Skin of body (tissue), 2 donors: ENCODE results near the gene KRTAP5-3. TPM values are rescaled to one million over a fixed set of nuclear protein-coding genes. Genes with fewer than 3 reads are reported as not detected.
"Not testable (repeated sequence)": the region's sequence is repeated elsewhere in the genome, so short reads cannot be mapped to it uniquely, and the experiment has no call there.

Source experiments
- DNase-seq: peaks from one replicate; lab custom pipeline; 2025; lab: John Stamatoyannopoulos, UW
- total RNA-seq: library from RNA; depleted of rRNA; stranded (reverse); fragments of >200 nt; gene quantifications from one replicate; pipeline ENCODE4 v1.2.3, GENCODE V29; 2014

The KRTAP5-3 gene
- total RNA-seq, 1 donor from 2014 or later: 1.3 TPM

GRCh38 chr11:1582909-1583308, 25.4 kb downstream of the KRTAP5-3 start:
- not testable (repeated sequence) for DNase-seq

- no peak for DNase-seq
Observed at GRCh38 chr11:1581976-1582375, 26.3 kb downstream of the KRTAP5-3 start.

GRCh38 chr11:1576825-1577224, 31.4 kb downstream of the KRTAP5-3 start:
- DNase-seq: no peak

GRCh38 chr11:1575756-1576155, 32.5 kb downstream of the KRTAP5-3 start:
- DNase-seq: not testable (repeated sequence)

- no peak for DNase-seq
Observed at GRCh38 chr11:1574933-1575242, 33.4 kb downstream of the KRTAP5-3 start.

- DNase-seq: no peak
Observed at GRCh38 chr11:1574238-1574932, 33.9 kb downstream of the KRTAP5-3 start.

GRCh38 chr11:1573903-1574237, 34.4 kb downstream of the KRTAP5-3 start:
- no peak for DNase-seq

- DNase-seq: no peak
Observed at GRCh38 chr11:1573077-1573902, 35.0 kb downstream of the KRTAP5-3 start.

GRCh38 chr11:1572197-1573076, 35.8 kb downstream of the KRTAP5-3 start, which contains the start of gene DUSP8:
Gene DUSP8, minus strand, starts transcription at chr11:1572271. Its CDS starts 6,445 bp downstream, at chr11:1565826.
- DNase-seq: peak; percentile 76

GRCh38 chr11:1571760-1572196, 36.5 kb downstream of the KRTAP5-3 start:
- no peak for DNase-seq

GRCh38 chr11:1570896-1571759, 37.1 kb downstream of the KRTAP5-3 start:
- DNase-seq: no peak

GRCh38 chr11:1570531-1570895, 37.8 kb downstream of the KRTAP5-3 start:
- DNase-seq: no peak

GRCh38 chr11:1570001-1570453, 38.2 kb downstream of the KRTAP5-3 start:
- DNase-seq: no peak

GRCh38 chr11:1569251-1569780, 38.9 kb downstream of the KRTAP5-3 start:
- DNase-seq: no peak

- DNase-seq: no peak
Observed at GRCh38 chr11:1568441-1568911, 39.8 kb downstream of the KRTAP5-3 start.

GRCh38 chr11:1567721-1568100, 40.6 kb downstream of the KRTAP5-3 start:
- DNase-seq: no peak

GRCh38 chr11:1567052-1567720, 41.1 kb downstream of the KRTAP5-3 start:
- no peak for DNase-seq

GRCh38 chr11:1566381-1567051, 41.7 kb downstream of the KRTAP5-3 start:
- DNase-seq: no peak

GRCh38 chr11:1565904-1566247, 42.4 kb downstream of the KRTAP5-3 start:
- no peak for DNase-seq
